ENCODE measurements around the gene MAT2B. TPM values are rescaled to one million over a fixed set of nuclear protein-coding genes. Genes with fewer than 3 reads are reported as not detected.

Gene MAT2B
- total and polyA plus RNA-seq, 2 of the 8 experiments (the other 6 are each of a cell fraction or from before 2014, with no cell fraction given): 33.9 to 65.2 TPM

GRCh38 chr5:163503106-163504078 is 2.0 kb upstream of the MAT2B start:
- Histone ChIP-seq H3K79me1 (ENCODE audit: low read depth, low read length) (no peaks in the 10 kb centered on the region), H3K23ac (ENCODE audit: insufficient read length) (no peak overlapping the region), H3K36me3 (ENCODE audit: control insufficient read depth in 2 of 4, insufficient read depth in 4 of 4, low read length in 3 of 4) (no peaks in the 10 kb centered on the region), H4K20me1 (replicated peaks in 1 of 2; ENCODE audit: control insufficient read depth in 1 of 2, insufficient read depth in 2 of 2, low read length in 2 of 2) (peaks cover 12 to 21% of the 10 kb centered on the region in 2 experiments), H3K79me2 (ENCODE audit: control insufficient read depth in 1 of 2, insufficient read depth in 2 of 2, low read length in 2 of 2) (peaks cover 20 to 46% of the 10 kb centered on the region in 2 experiments), H4K91ac (replicated peaks; ENCODE audit: insufficient read length, low read length) (no peak overlapping the region), H3K18ac (ENCODE audit: extremely low read depth, low read length) (0 out of 2 replicates have a peak overlapping the region, but pooled peaks have one; percentile 25), H3K4me1 (replicated peaks in 1 of 4; ENCODE audit: control insufficient read depth in 3 of 4, insufficient read depth in 4 of 4, low read length in 3 of 4) (peaks cover 0 to 9% (median 4%) of the 10 kb centered on the region in 4 experiments; a peak in 3 of 7 replicates), H3K23me2 (ENCODE audit: low read depth, low read length) (peaks cover 12% of the 10 kb centered on the region), H3K9me3 (ENCODE audit: insufficient read depth in 2 of 2, low read depth in 1 of 2, low read length in 1 of 2) (no peaks in the 10 kb centered on the region), H4K5ac (ENCODE audit: insufficient read length, low read depth, low read length) (peak overlapping the region; percentile 95), H3K9ac (replicated peaks in 1 of 4; ENCODE audit: extremely low read depth in 1 of 4, low read depth in 3 of 4, low read length in 3 of 4) (peak overlapping the region; percentile 90 to 97 (median 94)), H2BK12ac (ENCODE audit: low read depth, low read length) (no peak overlapping the region), H2BK15ac (ENCODE audit: low read length) (no peak overlapping the region), H3K4me2 (ENCODE audit: insufficient read depth in 1 of 2, low read depth in 2 of 2, low read length in 2 of 2) (peak overlapping the region; percentile 90 to 100), H2AK5ac (ENCODE audit: low read depth, low read length) (no peak overlapping the region), H3K27me3 (replicated peaks in 1 of 4; ENCODE audit: control insufficient read depth in 3 of 4, extremely low read depth in 1 of 4, insufficient read depth in 3 of 4, low read length in 3 of 4) (no peaks in the 10 kb centered on the region), H3K27ac (ENCODE audit: low read depth, low read length) (peak overlapping the region; percentile 89), H2BK5ac (ENCODE audit: low read depth, low read length) (peak overlapping the region; percentile 46; the same call in 1 of the 2 replicates), H2AFZ (ENCODE audit: low read length) (peak overlapping the region; percentile 54; the same call in 1 of the 2 replicates), H3K56ac (replicated peaks; ENCODE audit: insufficient read length, low read depth, low read length) (peak overlapping the region; percentile 73), H3K14ac (ENCODE audit: insufficient read length) (no peak overlapping the region), H2BK20ac (ENCODE audit: low read length) (no peak overlapping the region), H4K8ac (ENCODE audit: extremely low read depth, insufficient read depth, low read length) (no peak overlapping the region), H3K4me3 (ENCODE audit: extremely low read depth in 1 of 4, insufficient read depth in 2 of 4, low read depth in 3 of 4, low read length in 4 of 4) (peak overlapping the region; percentile 67 to 98 (median 89)), H2BK120ac (replicated peaks; ENCODE audit: low read depth, low read length) (peak overlapping the region; percentile 1), H3K4ac (replicated peaks; ENCODE audit: insufficient read length, low read depth, low read length) (peak overlapping the region; percentile 58)
- DNase-seq (ENCODE audit: low read depth in 1 of 2, low spot score in 2 of 2): peak; percentile 73 to 80
- FAIRE-seq: peak; percentile 13
- ChIA-PET CTCF (ENCODE audit: partially characterized antibody) (interaction anchor here (0.9 to 2.0 kb wide), 2 partner anchors 14 to 45 kb away, joined by 8 read pairs; no protein-coding TSS in a partner anchor), POLR2A (ENCODE audit: partially characterized antibody) (interaction anchor here (0.8 to 4.6 kb wide), 11 partner anchors 9 to 66 kb away, joined by 3 to 76 read pairs (median 4); partner anchors contain the start of genes CCNG1, HMMR and NUDCD2)
- WGBS, 2 experiments (ENCODE audit: extremely low coverage in 1 of 2, insufficient coverage in 1 of 2, insufficient read length in 1 of 2, insufficient replicate concordance in 2 of 2, low coverage in 1 of 2, low lambda C conversion rate in 2 of 2, missing lambda C conversion rate in 1 of 2): 2% methylated on average over 17 of the region's 17 CpGs; no CpG with 5 or more reads in 1 of the 2 experiments
- no peak; the same call in 1 of the 2 replicates for TF ChIP-seq CHD1 (IDR thresholded peaks at IDR 0.05; ENCODE audit: low read depth, low read length)
- TF ChIP-seq RBBP5 (IDR thresholded peaks at IDR 0.05; ENCODE audit: borderline replicate concordance, low read depth, low read length): 0 out of 2 replicates have a peak, but pooled peaks have one; percentile 29
- no peak for TF ChIP-seq JUND (IDR thresholded peaks at IDR 0.05; ENCODE audit: low read length)
- TF ChIP-seq SIRT6 (IDR thresholded peaks at IDR 0.05; ENCODE audit: low read length): no peak
- peak; percentile 74 for TF ChIP-seq MAX (IDR thresholded peaks at IDR 0.05)
- no peak for TF ChIP-seq FOSL1 (IDR thresholded peaks at IDR 0.05; ENCODE audit: insufficient read depth, low read depth, low read length)
- TF ChIP-seq NANOG (IDR thresholded peaks at IDR 0.05; ENCODE audit: insufficient read depth, low read depth, low read length, poor library complexity, severe bottlenecking): no peak
- TF ChIP-seq GABPA (IDR thresholded peaks at IDR 0.05; ENCODE audit: borderline replicate concordance, insufficient read depth, low read length): no peak
- TF ChIP-seq CHD2 (IDR thresholded peaks at IDR 0.05; ENCODE audit: low read length): peak; percentile 64; the same call in 1 of the 2 replicates
- no peak for TF ChIP-seq JUN (IDR thresholded peaks at IDR 0.05; ENCODE audit: low read depth, low read length)
- TF ChIP-seq CEBPB (IDR thresholded peaks at IDR 0.05; ENCODE audit: low read depth, low read length): no peak
